Motor neuron (in vitro differentiated cells): Measurements from ENCODE around the gene ZACN. TPM values are rescaled to one million over a fixed set of nuclear protein-coding genes. Genes with fewer than 3 reads are reported as not detected.
A peak's percentile ranks its signal among the peaks of the same experiment; 100 is the strongest.
"Not testable (repeated sequence)": the region's sequence is repeated elsewhere in the genome, so short reads cannot be mapped to it uniquely, and the experiment has no call there.

Experiments used
- ATAC-seq, 8 experiments: fragments of 200-7000 bp; cut with Tn5 transposase; replicated peaks in 6 of 8; 2 replicates each; pipeline ENCODE4 v1.8.0; 2021; ENCODE audit warnings: mild to moderate bottlenecking in 8 of 8, moderate library complexity in 8 of 8
- H3K27ac ChIP-seq, 2 donors: fragments of 250-450 bp; sonication (Bioruptor Pico); 2 replicates each; pipeline ENCODE4 v1.9.0; 2021; ENCODE audit warnings: antibody characterized with exemption in 2 of 2, mild to moderate bottlenecking in 2 of 2, moderate library complexity in 1 of 2
- H3K4me1 ChIP-seq, 2 donors: fragments of 250-450 bp; sonication (Bioruptor Pico); replicated peaks in 1 of 2; 2 replicates each; pipeline ENCODE4 v1.6.1; 2021; ENCODE audit warnings: antibody characterized with exemption in 2 of 2, mild to moderate bottlenecking in 2 of 2, moderate library complexity in 1 of 2
- H3K4me3 ChIP-seq, 5 donors: fragments of 250-450 bp; sonication (Bioruptor Pico); 2 replicates each; pipeline ENCODE4 v1.9.0; 2021; ENCODE audit warnings: antibody characterized with exemption in 5 of 5, mild to moderate bottlenecking in 5 of 5, moderate library complexity in 4 of 5
- WGBS, 10 experiments: fragments of 450-650 bp; shearing (Covaris generic); methylation state at CpG; one replicate each; pipeline ENCODE4 v1.0.0; 2022; 5-methylcytosine and 5-hydroxymethylcytosine counted together
- in situ Hi-C, 9 experiments: fragments of 400-800 bp; cut with MboI; loops; one replicate each; pipeline ENCODE4 v1.15.0; 2021; ENCODE audit warnings: low sequenced_read_pairs in 9 of 9, low pct_unique_long_range_greater_than_20kb in 2 of 9; ENCODE audit not compliant: unreplicated experiment in 9 of 9
- total RNA-seq, 8 experiments: library from RNA; unstranded; fragments of 300-600 nt; gene quantifications; 2 replicates each; pipeline versions ENCODE4 v1.2.3 to v1.2.4, GENCODE V29; 2022

Gene ZACN
- total RNA-seq, 8 experiments from 2014 or later = 13.1 to 37.3 (median 20.9) TPM

- in situ Hi-C loops = no loop called here
- Histone ChIP-seq H3K4me3 (no peak overlapping the region), H3K4me1 (peaks cover 0 to 2% of the 10 kb centered on the region in 2 donors), H3K27ac (no peak overlapping the region)
- no peak for ATAC-seq
- WGBS, 10 experiments = 89 to 100% (median 94%) methylated on average over 1 to 4 of the region's 4 CpGs; no CpG with 5 or more reads in 4 of the 10 experiments
Observed at GRCh38 chr17:76065775-76066174, 13.2 kb upstream of the ZACN start.

- in situ Hi-C loops = no loop called here
- Histone ChIP-seq H3K27ac (peak overlapping the region; percentile 66 to 85), H3K4me1 (peaks cover 17 to 19% of the 10 kb centered on the region in 2 donors), H3K4me3 (peak overlapping the region; percentile 67 to 90 (median 74))
- ATAC-seq = peak in 1 of 8 experiments; percentile 4
- 0 to 89% (median 7%) methylated on average over 1 to 13 of the region's 15 CpGs for WGBS, 10 experiments
Observed at GRCh38 chr17:76071531-76072147, 7.3 kb upstream of the ZACN start.

GRCh38 chr17:76072148-76072858 lies 6.7 kb upstream of the ZACN start, which contains the start of gene SRP68:
Gene SRP68, minus strand, starts transcription at chr17:76072517. Its CDS starts 26 bp downstream, at chr17:76072491.
- H3K4me3 ChIP-seq = peak within 1 kb of the TSS; percentile 67 to 90 (median 74)
- in situ Hi-C loops = no loop called here
- 0 to 4% (median 0%) methylated on average over 1 to 24 of the region's 57 CpGs; no CpG with 5 or more reads in 5 of the 10 experiments for WGBS, 10 experiments
- peak; percentile 96 to 99 (median 99) for ATAC-seq
- H3K27ac ChIP-seq = peak within 1 kb of the TSS; percentile 66 to 85
- peaks cover 24% of the 10 kb centered on the region in 2 donors for H3K4me1 ChIP-seq

- in situ Hi-C loops = no loop called here
- no peak for ATAC-seq
- no peak within 1 kb of the TSS for H3K27ac ChIP-seq
- H3K4me1 ChIP-seq = peaks cover 34 to 38% of the 10 kb centered on the region in 2 donors
- peak within 1 kb of the TSS in 2 of 5 donors; percentile 2 to 19 for H3K4me3 ChIP-seq
- WGBS, 10 experiments = 0 to 10% (median 0%) methylated on average over 2 to 12 of the region's 92 CpGs; no CpG with 5 or more reads in 5 of the 10 experiments
Observed at GRCh38 chr17:76074390-76075363, 4.3 kb upstream of the ZACN start, which contains the start of gene GALR2. Gene GALR2, plus strand, starts transcription at chr17:76074781. Its CDS starts 103 bp downstream, at chr17:76074884.

- Histone ChIP-seq H3K27ac (no peak overlapping the region), H3K4me3 (no peak overlapping the region), H3K4me1 (peaks cover 43 to 47% of the 10 kb centered on the region in 2 donors)
- ATAC-seq = no peak
- in situ Hi-C loops = no loop called here
- 0 to 11% (median 4%) methylated on average over 1 to 24 of the region's 48 CpGs for WGBS, 10 experiments
Observed at GRCh38 chr17:76075364-76076145, 3.4 kb upstream of the ZACN start.

GRCh38 chr17:76076146-76076764 lies 2.7 kb upstream of the ZACN start:
- ATAC-seq = no peak
- peaks cover 43 to 54% of the 10 kb centered on the region in 2 donors for H3K4me1 ChIP-seq
- in situ Hi-C loops = no loop called here

GRCh38 chr17:76076765-76077583 lies 2.0 kb upstream of the ZACN start:
- no peak for ATAC-seq
- H3K4me1 ChIP-seq = peaks cover 45 to 61% of the 10 kb centered on the region in 2 donors
- H3K4me3 ChIP-seq = no peak overlapping the region
- no peak overlapping the region for H3K27ac ChIP-seq
- in situ Hi-C loops = no loop called here
- 0 to 44% (median 2%) methylated on average over 2 to 23 of the region's 82 CpGs; no CpG with 5 or more reads in 6 of the 10 experiments for WGBS, 10 experiments

More at GRCh38 chr17:76076146-76076764, 2.7 kb upstream of the ZACN start:
- Histone ChIP-seq H3K27ac (no peak overlapping the region), H3K4me3 (no peak overlapping the region)
- 0% methylated on average over 1 to 11 of the region's 41 CpGs; no CpG with 5 or more reads in 3 of the 10 experiments for WGBS, 10 experiments

- H3K4me1 ChIP-seq = peaks cover 45 to 68% of the 10 kb centered on the region in 2 donors
- ATAC-seq = no peak
- 0 to 46% (median 0%) methylated on average over 2 to 6 of the region's 12 CpGs; no CpG with 5 or more reads in 7 of the 10 experiments for WGBS, 10 experiments
- no peak overlapping the region for H3K4me3 ChIP-seq
- in situ Hi-C loops = no loop called here
- no peak overlapping the region for H3K27ac ChIP-seq
Observed at GRCh38 chr17:76077584-76078110, 1.3 kb upstream of the ZACN start.

GRCh38 chr17:76078370-76078769 lies 612 bp upstream of the ZACN start:
- H3K4me3 ChIP-seq, in situ Hi-C loops, ATAC-seq, H3K27ac ChIP-seq: not testable (repeated sequence)
- 29 to 100% (median 53%) methylated on average over 1 to 5 of the region's 5 CpGs; no CpG with 5 or more reads in 4 of the 10 experiments for WGBS, 10 experiments
- peaks cover 42 to 72% of the 10 kb centered on the region in 2 donors for H3K4me1 ChIP-seq

GRCh38 chr17:76079535-76079955 lies 563 bp downstream of the ZACN start:
- ATAC-seq = peak in 2 of 8 experiments; percentile 1 to 2
- H3K4me3 ChIP-seq = no peak overlapping the region
- in situ Hi-C loops = no loop called here
- WGBS, 10 experiments = 0 to 86% (median 49%) methylated on average over 1 to 3 of the region's 9 CpGs; no CpG with 5 or more reads in 3 of the 10 experiments
- H3K27ac ChIP-seq = no peak overlapping the region
- peaks cover 42 to 77% of the 10 kb centered on the region in 2 donors for H3K4me1 ChIP-seq
